SK-N-MC (cell line): ENCODE results near the gene XPO5.

Source experiments
- EZH2 ChIP-seq: fragments of 200-600 bp; sonication (generic); IDR thresholded peaks from one replicate; pipeline ENCODE4 v1.6.1; 2017; ENCODE audit warnings: antibody characterized with exemption
- FOXP2 ChIP-seq: optimal IDR thresholded peaks from 2 replicates; pipeline ENCODE3; 2011; ENCODE audit warnings: mild to moderate bottlenecking, moderate library complexity; ENCODE audit not compliant: insufficient read depth; ENCODE audit errors: extremely low read length, control extremely low read depth
- POLR2AphosphoS5 ChIP-seq: IDR thresholded peaks from 2 replicates; pipeline ENCODE4 v1.6.1; 2012; ENCODE audit warnings: mild to moderate bottlenecking, low read depth, low read length, borderline replicate concordance

DNA sequence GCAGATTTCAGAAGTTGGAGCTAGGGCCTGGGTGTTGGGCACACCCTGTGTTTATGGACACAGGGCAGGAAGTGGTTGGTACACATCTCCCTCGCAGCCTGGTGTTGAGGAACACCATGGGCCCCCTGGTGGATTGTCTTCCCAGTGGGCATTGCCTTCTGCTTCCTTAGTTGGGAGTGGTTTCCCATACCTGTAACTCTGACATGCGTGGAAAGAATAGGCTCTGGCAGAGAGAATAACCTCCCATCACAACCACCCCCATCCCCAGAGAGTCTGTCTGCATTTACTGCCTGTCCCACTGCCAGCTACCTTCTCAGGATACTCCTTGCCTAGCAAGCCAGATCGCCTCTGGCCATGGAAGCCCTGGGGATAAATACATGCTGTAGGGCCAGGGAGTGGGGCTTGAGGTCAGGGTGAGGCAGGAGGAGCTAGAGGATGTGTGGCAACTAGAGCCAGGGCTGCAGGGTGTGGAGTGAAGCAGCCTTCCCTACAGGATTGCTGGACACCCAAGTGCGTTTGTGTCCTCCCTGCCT lies 80.4 kb downstream of the XPO5 start:
- TF ChIP-seq POLR2AphosphoS5 (no peak), EZH2 (no peak), FOXP2 (no peak)
